Measurements from ENCODE around the gene CRB1.

The CRB1 gene

DNA sequence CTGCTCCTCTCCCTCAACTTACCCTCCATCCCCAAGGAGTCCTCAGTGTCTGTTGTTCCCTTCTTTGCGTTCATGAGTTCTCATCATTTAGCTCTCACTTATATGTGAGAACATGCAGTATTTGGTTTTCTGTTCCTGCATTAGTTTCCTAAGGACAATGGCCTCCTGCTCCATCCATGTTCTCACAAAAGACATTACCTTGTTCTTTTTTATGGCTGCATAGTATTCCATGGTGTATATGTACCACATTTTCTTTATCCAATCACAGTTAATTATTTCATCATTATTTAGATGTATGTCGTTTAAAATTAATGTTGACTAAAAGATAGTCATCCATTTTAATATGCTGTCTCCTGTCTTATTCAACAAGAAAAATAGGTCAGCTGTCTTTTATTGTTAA, 134.1 kb downstream of the CRB1 start:
- TF ChIP-seq, protein P1, sequence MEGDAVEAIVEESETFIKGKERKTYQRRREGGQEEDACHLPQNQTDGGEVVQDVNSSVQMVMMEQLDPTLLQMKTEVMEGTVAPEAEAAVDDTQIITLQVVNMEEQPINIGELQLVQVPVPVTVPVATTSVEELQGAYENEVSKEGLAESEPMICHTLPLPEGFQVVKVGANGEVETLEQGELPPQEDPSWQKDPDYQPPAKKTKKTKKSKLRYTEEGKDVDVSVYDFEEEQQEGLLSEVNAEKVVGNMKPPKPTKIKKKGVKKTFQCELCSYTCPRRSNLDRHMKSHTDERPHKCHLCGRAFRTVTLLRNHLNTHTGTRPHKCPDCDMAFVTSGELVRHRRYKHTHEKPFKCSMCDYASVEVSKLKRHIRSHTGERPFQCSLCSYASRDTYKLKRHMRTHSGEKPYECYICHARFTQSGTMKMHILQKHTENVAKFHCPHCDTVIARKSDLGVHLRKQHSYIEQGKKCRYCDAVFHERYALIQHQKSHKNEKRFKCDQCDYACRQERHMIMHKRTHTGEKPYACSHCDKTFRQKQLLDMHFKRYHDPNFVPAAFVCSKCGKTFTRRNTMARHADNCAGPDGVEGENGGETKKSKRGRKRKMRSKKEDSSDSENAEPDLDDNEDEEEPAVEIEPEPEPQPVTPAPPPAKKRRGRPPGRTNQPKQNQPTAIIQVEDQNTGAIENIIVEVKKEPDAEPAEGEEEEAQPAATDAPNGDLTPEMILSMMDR (IDR thresholded peaks at IDR 0.05), result no peak

DNA sequence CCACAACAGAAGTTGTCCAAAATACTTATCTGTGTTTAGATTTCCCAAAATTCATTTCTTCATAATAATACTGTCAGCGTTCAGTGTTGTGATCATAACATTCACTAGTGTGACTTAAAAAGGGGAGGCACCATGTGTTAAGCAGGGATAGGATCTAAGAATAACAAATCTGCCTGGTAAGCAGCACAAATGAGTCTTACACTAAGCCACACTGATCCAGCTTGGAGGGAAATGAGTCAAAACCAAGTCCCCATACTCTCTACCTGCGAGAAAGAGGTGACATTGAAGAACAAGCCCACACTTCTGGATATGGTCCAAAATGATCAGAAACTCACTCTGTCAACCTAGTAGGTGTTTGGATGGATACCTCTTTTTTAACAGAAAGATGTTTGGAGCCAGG, 145.5 kb downstream of the CRB1 start:
- TF ChIP-seq, protein P1 (IDR thresholded peaks at IDR 0.05), result no peak

DNA sequence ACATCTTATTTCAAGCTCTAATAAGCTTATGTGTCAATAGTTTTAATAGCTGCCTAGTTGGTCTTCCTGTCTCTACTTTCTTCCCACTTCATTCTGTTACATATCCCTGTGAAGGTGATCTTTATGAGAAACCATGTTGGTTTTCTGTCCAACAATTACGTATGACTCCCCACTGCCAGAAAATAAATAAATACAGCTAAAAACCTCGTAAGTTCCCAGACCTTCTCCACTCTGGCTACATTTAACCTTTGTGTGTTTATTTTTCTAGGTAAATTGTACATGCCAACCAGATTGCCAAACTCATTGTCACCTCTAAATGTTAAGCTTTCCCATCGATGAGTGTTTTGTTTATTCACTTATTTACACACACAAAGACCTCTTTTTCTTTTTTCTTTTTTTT, 147.2 kb downstream of the CRB1 start:
- TF ChIP-seq, protein P1 (IDR thresholded peaks at IDR 0.05), result no peak

DNA sequence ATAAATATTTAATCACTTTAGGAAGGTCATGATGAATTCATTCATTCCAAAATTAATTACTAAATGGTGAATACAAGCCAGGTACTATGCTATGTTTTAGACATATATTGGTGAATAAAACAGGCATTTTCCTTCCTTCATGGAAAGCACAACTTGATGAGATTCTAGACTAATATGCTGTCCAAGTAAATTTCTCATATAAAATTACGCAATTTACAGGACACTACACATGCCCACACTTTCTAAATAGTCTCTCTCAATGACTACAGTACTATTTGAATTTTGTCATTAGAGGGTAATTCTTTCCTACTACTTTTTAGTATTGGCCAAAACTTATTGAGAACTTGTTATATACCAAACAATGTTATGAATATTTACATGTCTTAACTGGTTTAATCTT, 150.6 kb downstream of the CRB1 start:
- TF ChIP-seq, protein P1 (IDR thresholded peaks at IDR 0.05), result no peak

DNA sequence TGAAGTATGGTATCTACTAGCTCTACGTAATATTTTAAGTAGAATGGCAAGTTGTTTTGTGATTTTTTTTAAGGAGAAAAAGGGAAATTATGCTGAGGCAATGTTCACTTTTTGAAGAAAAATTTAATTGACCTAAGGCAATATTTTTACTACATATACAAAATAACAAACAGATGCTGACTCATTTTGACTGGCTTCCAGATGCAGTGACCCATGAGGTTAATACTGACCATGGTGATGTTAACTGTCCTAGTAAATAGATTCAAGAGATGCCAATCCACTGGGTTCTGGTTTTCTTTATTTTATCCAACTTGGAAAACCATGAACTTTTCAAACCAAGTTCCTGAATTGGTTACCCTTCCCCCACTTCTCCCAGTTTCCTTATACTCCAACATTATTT, 154.9 kb downstream of the CRB1 start:
- TF ChIP-seq, protein P1 (IDR thresholded peaks at IDR 0.05), result no peak

DNA sequence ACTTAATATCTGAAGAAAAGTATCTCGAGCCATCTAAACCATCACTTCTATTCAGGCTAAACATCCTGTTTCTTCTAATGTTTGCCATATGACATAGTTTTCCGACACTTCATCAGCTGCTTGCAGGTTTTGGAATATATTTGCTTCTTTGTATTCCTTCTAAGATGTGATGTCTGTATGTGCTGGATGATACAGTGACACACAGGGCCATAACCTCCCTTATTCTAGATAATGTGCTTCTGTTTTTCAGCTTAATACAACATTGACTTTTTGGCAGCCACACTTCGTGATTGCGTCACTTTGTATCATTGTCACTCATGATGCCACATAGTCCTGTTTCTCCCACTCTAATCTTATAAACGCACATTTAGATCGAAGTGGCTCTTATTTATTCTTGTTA, 156.3 kb downstream of the CRB1 start:
- TF ChIP-seq, protein P1 (IDR thresholded peaks at IDR 0.05), result no peak

DNA sequence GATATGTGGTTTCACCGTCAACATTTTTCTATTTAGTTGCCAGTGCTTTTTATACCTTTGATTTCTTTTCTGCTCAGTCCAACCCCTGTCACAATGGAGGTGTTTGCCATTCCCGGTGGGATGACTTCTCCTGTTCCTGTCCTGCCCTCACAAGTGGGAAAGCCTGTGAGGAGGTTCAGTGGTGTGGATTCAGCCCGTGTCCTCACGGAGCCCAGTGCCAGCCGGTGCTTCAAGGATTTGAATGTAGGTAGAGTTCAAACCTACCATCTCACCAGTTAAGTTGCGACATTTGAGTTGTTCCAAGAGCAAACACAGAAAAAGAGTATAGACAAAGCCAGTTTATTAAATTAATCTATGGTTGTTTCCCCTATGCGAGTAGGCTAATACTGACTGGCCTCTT, 161.3 kb downstream of the CRB1 start:
- TF ChIP-seq, protein P1 (IDR thresholded peaks at IDR 0.05), result no peak

DNA sequence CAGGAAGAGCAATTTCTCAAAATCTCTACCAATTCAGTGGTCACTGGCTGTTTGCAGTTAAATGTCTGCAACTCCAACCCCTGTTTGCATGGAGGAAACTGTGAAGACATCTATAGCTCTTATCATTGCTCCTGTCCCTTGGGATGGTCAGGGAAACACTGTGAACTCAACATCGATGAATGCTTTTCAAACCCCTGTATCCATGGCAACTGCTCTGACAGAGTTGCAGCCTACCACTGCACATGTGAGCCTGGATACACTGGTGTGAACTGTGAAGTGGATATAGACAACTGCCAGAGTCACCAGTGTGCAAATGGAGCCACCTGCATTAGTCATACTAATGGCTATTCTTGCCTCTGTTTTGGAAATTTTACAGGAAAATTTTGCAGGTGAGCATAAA, 167.2 kb downstream of the CRB1 start:
- TF ChIP-seq, protein P1 (IDR thresholded peaks at IDR 0.05), result no peak

Measured in LNCAP (cell line).